Frontal cortex (tissue), 4 donors: ENCODE data around the gene CFAP221. TPM values are rescaled to one million over a fixed set of nuclear protein-coding genes. Genes with fewer than 3 reads are reported as not detected.

Experiments used
- DNase-seq, 2 donors: peaks; one replicate each; pipeline ENCODE4 v3.0.0; 2012; ENCODE audit warnings: low spot score in 2 of 2
- FAIRE-seq: peaks from 2 replicates; lab custom pipeline; 2012; peaks lifted over from hg19 to GRCh38; lab: Jason Lieb, UNC
- total RNA-seq: library from RNA; depleted of rRNA; stranded (reverse); fragments of >200 nt; gene quantifications from one replicate; pipeline ENCODE4 v1.2.3, GENCODE V29; 2014
- donor health status: control.
- donor health status: control.
- donor health status: control.

Gene CFAP221
- total RNA-seq, 1 donor from 2014 or later = 7.3 TPM

DNA sequence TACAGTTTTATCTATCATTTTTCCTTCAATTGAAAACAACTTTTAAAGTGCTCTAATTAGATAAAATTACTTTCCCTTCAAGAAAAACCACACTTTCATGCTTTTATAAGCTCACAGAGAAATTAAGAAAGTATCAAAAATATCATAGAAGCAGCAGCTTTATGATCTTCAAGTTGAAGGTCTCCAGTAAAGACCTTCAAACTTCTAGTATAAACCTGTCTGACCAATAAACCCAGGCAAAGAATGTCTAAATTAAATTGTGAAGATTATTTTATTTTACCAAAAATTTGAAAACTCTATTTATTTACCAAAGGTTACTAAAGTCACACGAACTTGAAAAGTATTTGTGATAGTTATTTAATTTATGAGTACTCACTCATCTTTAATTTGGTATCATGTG lies 10.7 kb upstream of the CFAP221 start:
- no peak for DNase-seq
- FAIRE-seq = peak; percentile 42

DNA sequence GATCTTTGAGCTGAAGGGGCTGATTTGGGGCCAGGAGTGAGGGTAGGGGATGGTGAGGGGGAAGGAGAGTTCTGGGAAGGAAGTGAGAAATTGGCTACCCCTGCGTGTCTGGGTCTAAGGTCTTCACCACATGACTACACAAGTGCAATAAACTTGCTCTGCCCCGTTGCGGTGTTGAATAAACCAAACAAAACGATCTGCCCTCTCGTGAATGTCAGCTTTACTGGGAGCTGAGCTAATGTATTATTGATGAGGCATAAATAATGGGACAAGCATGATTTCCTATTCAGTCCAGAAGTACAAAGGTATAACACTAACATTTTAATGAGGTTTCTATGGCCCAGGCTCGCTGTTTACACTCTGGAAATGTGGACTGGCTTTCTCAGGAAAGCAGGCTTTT lies 8.0 kb upstream of the CFAP221 start:
- FAIRE-seq (no peak), DNase-seq (no peak)

- DNase-seq (no peak), FAIRE-seq (no peak)
These were observed 7.5 kb upstream of the CFAP221 start for GRCh38 chr2:119536707-119537106.

GRCh38 chr2:119537792-119538191 lies 6.5 kb upstream of the CFAP221 start:
- no peak for DNase-seq
- FAIRE-seq = no peak

DNA sequence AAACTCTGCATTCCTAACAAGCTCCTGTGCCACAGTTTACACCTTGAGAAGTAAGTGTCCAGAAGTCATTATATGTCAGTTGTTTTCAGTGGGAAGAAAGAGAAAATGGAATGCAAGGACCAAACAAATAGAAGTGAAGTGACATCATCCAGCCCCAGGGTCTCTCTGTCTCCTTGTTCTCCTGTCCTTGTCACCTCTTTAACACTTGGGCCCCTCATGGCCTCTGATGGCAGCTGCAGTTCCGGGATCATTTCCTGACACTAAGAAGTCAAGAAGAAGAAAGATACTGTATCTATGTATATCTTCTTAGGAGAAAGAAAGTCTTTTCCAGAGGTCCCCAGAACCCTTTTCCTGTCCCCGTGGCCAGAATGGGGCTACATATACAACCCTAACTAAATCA lies 2.8 kb upstream of the CFAP221 start:
- no peak for FAIRE-seq

DNA sequence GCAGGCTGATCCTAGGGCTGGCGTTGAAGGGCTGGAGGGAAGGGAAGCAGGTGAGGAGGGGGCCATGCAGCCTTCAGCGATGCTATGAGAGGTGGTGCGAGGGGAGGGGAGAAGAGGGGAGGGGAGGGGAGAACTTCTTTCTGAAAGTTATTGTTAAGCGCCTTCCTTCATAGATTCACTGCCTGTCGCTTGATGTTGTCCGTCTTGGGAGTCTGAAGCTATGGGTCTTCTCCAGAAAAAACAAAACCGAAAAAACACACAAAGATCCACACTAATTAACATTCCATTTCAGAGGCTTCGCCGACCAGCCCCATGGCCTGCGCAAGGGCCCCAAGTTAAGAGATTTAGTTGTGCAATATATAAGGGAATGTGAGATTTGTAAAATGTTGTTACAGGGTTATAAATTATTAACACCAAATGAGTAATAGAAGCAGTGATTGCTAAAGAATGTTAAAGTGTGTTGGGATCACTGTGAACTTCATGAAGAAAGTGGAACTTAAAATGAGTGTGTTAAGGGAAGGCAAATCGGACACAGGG lies 758 bp downstream of the CFAP221 start:
- DNase-seq (no peak), FAIRE-seq (no peak)

More for the DNA sequence above, 2.8 kb upstream of the CFAP221 start:
- DNase-seq = no peak

DNA sequence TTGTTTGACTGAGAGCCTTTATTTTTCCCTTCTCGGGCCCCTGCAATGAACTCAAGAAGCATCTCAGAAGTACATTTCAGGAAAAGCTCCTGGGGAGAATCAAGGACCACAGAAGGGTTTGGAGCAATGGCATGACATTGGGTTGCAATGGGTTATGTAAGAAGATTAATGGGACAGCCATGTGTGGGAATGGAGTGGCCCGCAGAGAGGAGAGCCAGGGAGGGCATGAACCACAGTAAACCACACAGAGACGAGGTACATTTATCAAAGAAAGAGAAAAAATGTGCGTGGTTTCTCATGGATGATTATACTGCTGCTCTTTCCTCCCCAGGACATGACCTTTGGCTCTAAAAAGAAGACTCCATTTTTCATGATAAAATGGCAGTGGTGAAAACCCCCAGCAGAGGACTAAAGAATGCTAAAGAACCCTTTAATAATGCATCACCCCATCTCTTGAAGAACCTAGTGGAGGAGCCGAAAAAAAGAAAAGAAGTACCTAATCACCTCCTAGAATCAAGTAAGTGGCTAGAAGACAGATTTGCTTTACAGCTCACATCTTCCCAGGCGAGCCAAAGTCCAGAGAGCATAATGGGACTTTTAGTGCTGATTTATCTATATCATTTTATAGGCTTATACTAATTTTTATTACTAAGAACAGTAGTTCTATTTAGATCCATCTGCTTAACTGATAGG lies 1.7 kb downstream of the CFAP221 start:
- FAIRE-seq = no peak
- no peak for DNase-seq

GRCh38 chr2:119546447-119546767 lies 2.2 kb downstream of the CFAP221 start:
- FAIRE-seq (no peak), DNase-seq (no peak)

- FAIRE-seq = no peak
These were observed 4.4 kb downstream of the CFAP221 start for GRCh38 chr2:119548516-119549120.

GRCh38 chr2:119549241-119549640 lies 5.0 kb downstream of the CFAP221 start:
- no peak for DNase-seq
- no peak for FAIRE-seq

More at GRCh38 chr2:119548516-119549120, 4.4 kb downstream of the CFAP221 start:
- no peak for DNase-seq

DNA sequence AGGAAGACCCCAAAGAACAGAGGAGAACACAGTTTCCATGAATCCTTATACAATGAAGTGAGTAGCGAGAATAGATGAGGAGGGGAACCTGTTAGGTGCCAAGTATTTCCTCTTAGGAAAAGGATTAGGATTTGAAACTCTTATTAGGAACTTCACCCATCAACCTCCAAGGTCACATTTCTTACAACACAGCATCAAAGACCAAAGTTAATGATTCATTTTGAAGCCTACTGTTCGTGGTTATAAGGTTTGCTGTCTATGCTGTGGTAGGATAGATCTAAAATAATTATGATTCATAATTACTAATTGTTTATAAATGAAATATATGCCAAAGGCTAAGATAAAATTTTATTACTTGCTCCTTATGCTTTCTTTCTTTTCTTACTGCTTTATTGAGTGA lies 6.1 kb downstream of the CFAP221 start:
- DNase-seq (no peak), FAIRE-seq (no peak)

DNA sequence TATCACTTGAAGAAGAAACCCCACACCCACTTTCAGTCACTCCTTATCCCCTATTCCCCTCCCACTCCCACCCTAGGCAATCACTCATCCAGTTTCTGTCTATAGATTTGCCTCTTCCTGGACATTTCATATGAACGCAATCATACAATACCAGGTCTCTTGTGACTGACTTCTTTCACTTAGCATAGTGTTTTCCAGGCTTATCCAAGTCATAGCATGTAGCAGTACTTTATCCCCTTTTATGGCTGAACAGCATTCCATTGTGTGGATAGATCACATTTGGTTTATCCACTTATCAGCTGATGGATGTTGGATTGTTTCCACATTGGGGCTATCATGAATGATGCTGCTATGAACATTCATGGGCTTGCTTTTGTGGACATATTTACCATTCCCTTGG lies 6.6 kb downstream of the CFAP221 start:
- FAIRE-seq = no peak
- DNase-seq = no peak

DNA sequence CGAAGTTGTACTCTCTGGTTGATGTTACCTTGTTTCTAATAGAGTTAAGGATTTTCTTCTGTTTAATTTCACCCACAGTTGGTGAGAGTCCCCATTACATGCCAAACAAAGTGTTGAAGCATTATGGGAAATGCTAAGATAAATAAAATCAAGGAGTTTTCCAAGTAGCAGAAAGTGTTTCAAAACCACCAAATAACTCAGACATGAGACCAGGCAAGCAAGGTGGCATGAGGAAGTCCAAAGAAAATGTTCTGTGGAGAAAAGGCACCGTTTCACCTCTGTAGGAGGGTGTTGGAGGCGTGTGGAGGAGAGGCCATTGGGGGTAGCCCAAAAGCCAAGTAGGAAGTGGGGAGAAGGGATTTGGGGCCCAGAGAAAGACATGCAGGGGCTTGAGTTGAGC lies 8.7 kb downstream of the CFAP221 start:
- FAIRE-seq (no peak), DNase-seq (no peak)

DNA sequence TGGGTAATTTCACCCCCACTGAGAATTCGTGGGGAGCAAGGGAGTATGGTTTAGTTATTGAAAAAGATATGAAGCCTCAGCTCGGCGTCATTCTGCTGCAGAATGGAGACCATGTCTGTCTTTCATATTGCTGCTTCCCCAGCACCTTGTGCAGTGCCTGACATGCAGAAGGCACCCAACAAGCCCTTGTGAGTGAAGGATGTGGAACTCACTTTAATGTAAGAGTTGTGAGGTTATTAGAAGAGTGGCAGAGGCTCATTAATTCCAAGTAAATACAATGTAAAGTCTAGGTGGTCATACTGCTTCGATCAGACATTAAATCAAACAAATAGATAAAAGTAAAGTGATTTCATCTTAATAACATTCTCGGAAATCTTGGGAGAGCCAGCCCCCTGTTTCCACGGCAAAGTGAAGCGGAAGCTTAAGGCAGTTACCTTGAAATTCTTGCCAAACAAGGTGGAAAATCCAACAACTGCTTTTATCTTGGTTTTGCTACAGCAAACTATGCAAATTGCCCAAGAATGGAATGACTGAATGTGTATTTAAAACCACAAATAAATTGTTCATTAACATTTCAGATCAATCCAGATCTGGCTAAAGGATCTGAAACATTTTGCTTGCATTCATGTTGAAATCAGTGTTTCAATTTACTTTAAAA lies 9.6 kb downstream of the CFAP221 start:
- FAIRE-seq = no peak

GRCh38 chr2:119565481-119565880 lies 21.2 kb downstream of the CFAP221 start:
- FAIRE-seq = no peak

More for the DNA sequence above, 9.6 kb downstream of the CFAP221 start:
- no peak for DNase-seq

DNA sequence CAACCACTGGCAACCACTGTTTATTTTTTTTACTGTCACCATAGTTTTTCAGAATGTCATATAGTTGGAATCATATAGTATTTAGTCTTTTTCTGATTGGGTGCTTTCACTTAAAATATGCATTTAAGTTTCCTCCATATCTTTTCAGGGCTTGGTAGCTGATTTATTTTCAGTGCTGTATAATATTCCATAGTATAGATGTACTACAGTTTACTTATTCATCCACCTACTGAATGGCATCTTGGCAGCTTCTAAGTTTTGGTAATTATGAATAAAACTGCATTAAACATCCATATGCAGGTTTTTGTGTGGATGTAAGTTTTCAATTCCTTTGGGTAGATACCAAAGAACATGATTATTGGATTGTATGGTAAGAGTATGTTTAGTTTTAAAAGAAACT lies 23.0 kb downstream of the CFAP221 start:
- DNase-seq = no peak
- no peak for FAIRE-seq

More at GRCh38 chr2:119565481-119565880, 21.2 kb downstream of the CFAP221 start:
- DNase-seq = no peak

- FAIRE-seq (no peak), DNase-seq (no peak)
These were observed 30.0 kb downstream of the CFAP221 start for GRCh38 chr2:119574108-119574815.

DNA sequence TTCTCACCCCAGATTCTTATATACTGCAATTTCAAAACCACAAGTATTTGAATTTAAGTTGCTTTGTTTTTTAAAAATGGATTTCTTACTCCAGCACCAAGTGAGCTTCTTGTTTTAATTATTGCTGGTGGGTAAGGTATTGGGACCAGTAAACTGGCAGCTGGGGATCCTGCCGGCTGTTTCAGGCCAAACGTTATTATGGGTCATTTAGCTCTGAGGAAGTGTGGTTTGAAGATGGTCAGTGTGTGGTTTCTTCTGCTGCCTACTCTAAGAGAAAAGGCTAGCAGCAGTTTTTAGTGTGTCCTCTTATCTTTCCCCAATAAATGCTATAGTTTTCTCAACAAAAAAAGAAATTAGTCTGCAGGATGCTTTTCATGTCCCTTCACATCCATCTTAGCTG lies 30.6 kb downstream of the CFAP221 start:
- no peak for FAIRE-seq
- no peak for DNase-seq

- FAIRE-seq (no peak), DNase-seq (no peak)
These were observed 31.2 kb downstream of the CFAP221 start for GRCh38 chr2:119575439-119575838.
